IPS-18c (cell line): ENCODE results near the gene PTPRM.
"Not testable (repeated sequence)": the region's sequence is repeated elsewhere in the genome, so short reads cannot be mapped to it uniquely, and the experiment has no call there.

Source experiments
- H3K4me3 ChIP-seq: 2 replicates; pipeline ENCODE4 v1.7.0; 2013; ENCODE audit warnings: low read depth, mild to moderate bottlenecking, low read length, moderate library complexity; ENCODE audit not compliant: insufficient read depth
- H3K9me3 ChIP-seq: one replicate; pipeline ENCODE4 v1.6.1; 2013; ENCODE audit warnings: mild to moderate bottlenecking, low read length, moderate library complexity; ENCODE audit not compliant: control insufficient read depth, insufficient read depth

Gene PTPRM

GRCh38 chr18:7723558-7723957 is 156.4 kb downstream of the PTPRM start:
- Histone ChIP-seq H3K4me3 (no peak overlapping the region), H3K9me3 (no peaks in the 10 kb centered on the region)

DNA sequence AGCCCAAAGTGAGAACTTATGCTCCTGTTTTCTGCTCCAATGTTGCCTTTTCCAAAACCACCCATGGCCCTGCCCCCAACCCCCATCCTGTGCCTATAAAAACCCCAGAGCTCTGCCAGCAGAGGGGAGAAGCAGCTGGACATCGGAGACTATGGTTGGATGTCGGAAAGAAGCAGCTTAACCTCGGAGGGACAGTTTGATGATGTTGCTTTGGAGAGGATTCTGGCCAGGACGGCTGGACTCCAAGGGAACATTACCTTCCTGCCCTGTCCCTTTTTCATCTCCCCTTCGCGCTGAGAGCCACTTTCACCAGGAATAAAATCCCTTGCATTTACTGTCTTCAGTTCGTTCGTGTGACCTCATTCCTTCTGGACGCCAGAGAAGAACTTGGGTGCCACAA is 158.4 kb downstream of the PTPRM start:
- H3K4me3 ChIP-seq = no peak overlapping the region
- no peaks in the 10 kb centered on the region for H3K9me3 ChIP-seq

DNA sequence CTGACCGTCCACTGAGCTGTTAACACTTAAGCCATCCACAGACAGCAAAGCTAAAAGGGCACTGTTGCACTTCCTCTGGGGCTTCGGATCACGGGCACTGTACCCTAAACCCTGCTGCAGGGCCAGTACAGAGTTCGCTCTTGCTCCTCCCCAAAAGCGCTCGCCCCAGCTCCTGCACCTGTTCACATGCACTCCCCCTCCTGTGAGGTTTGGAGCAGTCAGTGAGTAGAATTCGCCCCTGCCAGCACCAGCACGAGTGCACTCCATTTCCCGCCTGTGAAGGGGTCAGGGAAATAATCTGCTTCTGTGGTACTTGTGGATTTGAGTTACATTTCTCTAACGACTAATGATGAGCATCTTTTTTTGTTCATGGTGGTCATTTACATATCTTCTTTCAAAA is 158.8 kb downstream of the PTPRM start:
- H3K9me3 ChIP-seq = no peaks in the 10 kb centered on the region
- H3K4me3 ChIP-seq = no peak overlapping the region

GRCh38 chr18:7726522-7726921 is 159.4 kb downstream of the PTPRM start:
- no peak overlapping the region for H3K4me3 ChIP-seq

GRCh38 chr18:7727361-7728076 is 160.4 kb downstream of the PTPRM start:
- H3K4me3 ChIP-seq = no peak overlapping the region

More at GRCh38 chr18:7726522-7726921, 159.4 kb downstream of the PTPRM start:
- no peaks in the 10 kb centered on the region for H3K9me3 ChIP-seq

GRCh38 chr18:7728297-7728696 is 161.2 kb downstream of the PTPRM start:
- Histone ChIP-seq H3K4me3 (no peak overlapping the region), H3K9me3 (peaks cover 2% of the 10 kb centered on the region)

More at GRCh38 chr18:7727361-7728076, 160.4 kb downstream of the PTPRM start:
- H3K9me3 ChIP-seq = peaks cover under 1% of the 10 kb centered on the region

- Histone ChIP-seq H3K9me3 (peaks cover 2% of the 10 kb centered on the region), H3K4me3 (no peak overlapping the region)
Measured at GRCh38 chr18:7729868-7730267, 162.8 kb downstream of the PTPRM start.

GRCh38 chr18:7730682-7731081 is 163.6 kb downstream of the PTPRM start:
- no peak overlapping the region for H3K4me3 ChIP-seq
- peaks cover 2% of the 10 kb centered on the region for H3K9me3 ChIP-seq

DNA sequence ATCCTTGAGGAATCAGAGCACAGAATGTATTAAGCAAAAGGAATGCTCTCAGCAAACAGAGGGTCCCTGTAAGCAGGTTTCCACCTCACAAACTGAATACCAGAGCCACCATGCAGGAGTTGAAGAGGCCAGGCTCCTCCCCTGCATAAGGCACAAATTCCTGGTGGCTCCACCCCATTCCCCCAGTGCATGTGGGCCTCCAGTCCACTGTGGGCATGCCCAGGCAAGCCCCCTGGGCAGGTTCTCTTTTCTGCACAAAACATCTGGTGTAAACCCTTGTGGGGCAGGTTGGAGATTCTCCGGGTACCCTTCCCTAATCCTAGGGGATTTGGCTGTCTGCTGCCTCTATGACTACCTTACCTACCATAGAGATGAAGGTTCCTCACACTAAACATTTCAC is 166.5 kb downstream of the PTPRM start:
- no peak overlapping the region for H3K4me3 ChIP-seq
- peaks cover 2% of the 10 kb centered on the region for H3K9me3 ChIP-seq

- Histone ChIP-seq H3K4me3 (no peak overlapping the region), H3K9me3 (peaks cover 2% of the 10 kb centered on the region)
Measured at GRCh38 chr18:7735196-7735595, 168.1 kb downstream of the PTPRM start.

DNA sequence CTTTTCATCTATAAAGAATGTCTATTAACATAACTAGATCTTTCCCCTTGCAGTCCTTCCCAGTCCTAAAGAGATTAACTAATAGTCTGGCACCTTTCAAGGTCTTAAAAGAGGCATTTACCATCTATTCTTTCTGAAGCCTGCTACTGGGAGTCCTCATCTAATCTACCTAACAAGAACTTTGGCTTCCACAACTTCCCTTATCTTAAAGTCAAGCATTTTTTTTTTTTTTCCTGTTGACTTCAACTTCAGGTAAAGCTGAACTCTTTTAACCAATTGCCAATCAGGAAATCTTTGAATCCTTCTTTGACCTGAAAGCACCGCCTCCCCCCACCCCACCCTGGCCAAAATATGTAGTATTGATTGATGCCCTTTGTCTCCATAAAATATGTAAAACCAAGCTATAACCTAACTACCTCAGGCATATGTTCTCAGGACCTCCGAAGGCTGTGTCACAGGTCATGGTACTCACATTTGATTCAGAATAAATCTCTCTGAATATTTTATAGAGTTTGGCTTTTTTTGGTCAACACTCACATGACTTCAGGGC is 168.6 kb downstream of the PTPRM start:
- H3K9me3 ChIP-seq = peaks cover 2% of the 10 kb centered on the region

GRCh38 chr18:7736526-7736925 is 169.4 kb downstream of the PTPRM start:
- not testable (repeated sequence) for H3K4me3 ChIP-seq, H3K9me3 ChIP-seq

More for the DNA sequence above, 168.6 kb downstream of the PTPRM start:
- H3K4me3 ChIP-seq = no peak overlapping the region

GRCh38 chr18:7737550-7737949 is 170.4 kb downstream of the PTPRM start:
- Histone ChIP-seq H3K4me3 (no peak overlapping the region), H3K9me3 (peaks cover 2% of the 10 kb centered on the region)

DNA sequence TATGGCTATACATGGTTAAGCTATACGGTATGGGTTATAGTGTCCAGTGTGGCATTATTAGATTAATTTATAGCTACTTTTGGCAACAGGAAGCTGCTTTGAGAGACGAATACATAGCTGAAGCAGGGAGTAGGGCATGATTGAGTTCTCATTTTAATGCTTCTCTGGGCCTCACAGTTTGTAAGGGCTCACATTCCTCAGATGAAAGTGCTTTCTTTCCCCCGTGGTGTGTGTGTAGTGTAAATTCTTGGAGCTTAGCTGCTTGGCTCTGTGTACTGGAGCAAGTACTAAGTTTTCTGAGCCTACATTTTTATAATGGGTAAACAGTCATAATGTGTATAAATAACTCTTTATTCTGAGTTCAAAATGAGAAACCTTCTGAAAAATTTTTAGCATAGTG is 173.7 kb downstream of the PTPRM start:
- H3K9me3 ChIP-seq = no peaks in the 10 kb centered on the region
- H3K4me3 ChIP-seq = no peak overlapping the region

DNA sequence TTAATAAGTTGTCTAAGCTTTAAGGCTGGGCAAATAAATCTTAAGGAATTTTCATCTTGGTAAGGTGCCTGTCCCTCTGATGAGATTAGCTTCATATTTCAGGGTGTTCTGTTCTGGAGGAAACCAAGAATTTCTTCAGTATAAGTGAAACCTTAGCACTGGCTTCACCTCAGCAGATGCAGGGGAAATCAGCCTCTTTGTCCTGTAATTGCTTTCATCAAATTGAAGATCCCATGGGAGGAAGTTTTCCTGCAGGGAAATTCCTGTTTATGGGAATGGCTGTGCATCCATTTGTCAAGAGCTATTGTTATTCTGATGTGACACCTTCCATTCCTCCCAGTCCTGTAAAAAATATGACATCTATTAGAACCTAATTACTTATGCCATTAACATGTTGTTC is 174.5 kb downstream of the PTPRM start:
- Histone ChIP-seq H3K9me3 (no peaks in the 10 kb centered on the region), H3K4me3 (no peak overlapping the region)

DNA sequence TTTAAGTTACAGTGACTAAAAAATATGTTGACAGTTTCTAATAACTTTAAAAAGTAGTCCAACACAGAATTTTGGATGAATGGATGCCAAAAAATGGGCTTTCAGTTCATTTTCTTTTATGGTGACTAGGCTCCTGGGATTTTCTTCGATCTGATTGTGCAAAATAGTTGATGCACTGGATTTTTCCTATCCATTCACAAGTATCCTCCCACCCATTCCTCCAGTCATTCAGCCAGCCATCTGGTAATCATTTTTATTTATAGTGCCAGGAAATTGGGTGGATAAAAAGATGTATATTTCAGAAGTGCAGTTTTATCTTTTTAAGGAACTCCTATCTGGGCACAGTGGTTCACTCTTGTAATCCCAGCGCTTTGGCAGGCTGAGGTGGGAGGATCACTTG is 175.1 kb downstream of the PTPRM start:
- Histone ChIP-seq H3K4me3 (no peak overlapping the region), H3K9me3 (no peaks in the 10 kb centered on the region)

- Histone ChIP-seq H3K4me3 (no peak overlapping the region), H3K9me3 (no peaks in the 10 kb centered on the region)
Measured at GRCh38 chr18:7743256-7743655, 176.1 kb downstream of the PTPRM start.

GRCh38 chr18:7746106-7746505 is 179.0 kb downstream of the PTPRM start:
- H3K4me3 ChIP-seq = no peak overlapping the region
- no peaks in the 10 kb centered on the region for H3K9me3 ChIP-seq
